Measurements from ENCODE around the gene GHRH. TPM values are rescaled to one million over a fixed set of nuclear protein-coding genes. Genes with fewer than 3 reads are reported as not detected.

Gene GHRH
- total RNA-seq, 4 donors from 2014 or later: not detected

DNA sequence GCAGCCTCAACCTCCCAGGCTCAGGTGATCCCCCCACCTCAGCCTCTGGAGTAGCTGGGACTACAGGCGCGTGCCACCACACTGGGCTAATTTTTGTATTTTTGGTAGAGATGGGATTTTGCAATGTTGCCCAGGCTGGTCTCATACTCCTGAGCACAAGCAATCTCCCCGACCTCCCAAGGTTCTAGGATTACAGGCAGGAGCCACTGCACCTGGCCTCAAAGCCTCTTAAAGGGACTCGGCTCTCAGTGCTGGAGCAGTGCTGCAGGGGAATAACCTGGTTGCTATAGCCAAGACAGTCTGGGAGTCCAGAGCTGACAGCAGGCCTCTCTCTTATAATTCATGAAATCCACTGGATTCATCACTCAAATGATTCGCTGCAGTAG, 17.0 kb downstream of the GHRH start:
- Histone ChIP-seq H3K36me3 (peaks cover 18 to 36% of the 10 kb centered on the region in 2 donors), H3K27ac (no peak overlapping the region), H3K27me3 (no peaks in the 10 kb centered on the region), H3K9me3 (no peaks in the 10 kb centered on the region), H3K4me3 (replicated peaks in 1 of 3) (no peak overlapping the region), H3K4me1 (no peaks in the 10 kb centered on the region)
- intact Hi-C loops (cut with DNase I): no loop called here
- TF ChIP-seq, protein P1, sequence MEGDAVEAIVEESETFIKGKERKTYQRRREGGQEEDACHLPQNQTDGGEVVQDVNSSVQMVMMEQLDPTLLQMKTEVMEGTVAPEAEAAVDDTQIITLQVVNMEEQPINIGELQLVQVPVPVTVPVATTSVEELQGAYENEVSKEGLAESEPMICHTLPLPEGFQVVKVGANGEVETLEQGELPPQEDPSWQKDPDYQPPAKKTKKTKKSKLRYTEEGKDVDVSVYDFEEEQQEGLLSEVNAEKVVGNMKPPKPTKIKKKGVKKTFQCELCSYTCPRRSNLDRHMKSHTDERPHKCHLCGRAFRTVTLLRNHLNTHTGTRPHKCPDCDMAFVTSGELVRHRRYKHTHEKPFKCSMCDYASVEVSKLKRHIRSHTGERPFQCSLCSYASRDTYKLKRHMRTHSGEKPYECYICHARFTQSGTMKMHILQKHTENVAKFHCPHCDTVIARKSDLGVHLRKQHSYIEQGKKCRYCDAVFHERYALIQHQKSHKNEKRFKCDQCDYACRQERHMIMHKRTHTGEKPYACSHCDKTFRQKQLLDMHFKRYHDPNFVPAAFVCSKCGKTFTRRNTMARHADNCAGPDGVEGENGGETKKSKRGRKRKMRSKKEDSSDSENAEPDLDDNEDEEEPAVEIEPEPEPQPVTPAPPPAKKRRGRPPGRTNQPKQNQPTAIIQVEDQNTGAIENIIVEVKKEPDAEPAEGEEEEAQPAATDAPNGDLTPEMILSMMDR (IDR thresholded peaks at IDR 0.05): no peak
- no peak for TF ChIP-seq POLR2A (IDR thresholded peaks at IDR 0.05)
- DNase-seq: no peak
- WGBS, 2 donors: 80% methylated on average over 5 of the region's 5 CpGs

DNA sequence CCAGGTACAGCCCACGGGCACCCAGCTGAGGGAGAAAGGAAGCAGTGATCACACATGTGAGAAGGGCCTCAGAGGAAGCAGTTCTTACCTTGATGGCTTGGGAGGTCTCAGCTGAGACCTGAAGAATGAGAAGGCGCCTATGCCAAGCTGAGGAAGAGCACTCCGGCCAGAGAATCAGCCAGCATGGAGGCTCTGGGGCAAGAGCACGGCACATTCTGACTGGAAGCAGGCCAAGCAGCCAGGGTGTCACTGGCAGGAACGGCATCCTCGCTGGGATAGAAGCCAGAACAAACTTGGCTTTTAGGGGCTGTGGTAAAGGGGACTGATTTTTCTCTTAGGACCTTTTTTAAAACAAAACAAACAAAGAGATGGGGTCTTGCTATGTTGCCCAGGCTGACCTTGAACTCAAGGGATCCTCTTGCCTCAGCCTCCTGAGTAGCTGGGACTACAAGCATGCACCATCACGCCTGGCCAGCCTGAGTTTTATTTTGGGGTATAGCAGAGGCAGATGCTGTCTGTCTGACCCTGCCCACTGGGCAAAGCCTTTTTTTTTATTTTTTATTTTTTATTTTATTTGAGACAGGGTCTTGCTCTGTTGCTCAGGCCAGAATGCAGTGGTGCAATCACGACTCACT, 17.6 kb downstream of the GHRH start:
- H3K4me3 ChIP-seq (replicated peaks in 1 of 3): no peak overlapping the region
- H3K27me3 ChIP-seq: no peaks in the 10 kb centered on the region
- H3K36me3 ChIP-seq: peaks cover 18 to 38% of the 10 kb centered on the region in 2 donors
- WGBS, 2 donors: 54 to 63% methylated on average over 7 to 8 of the region's 8 CpGs
- H3K27ac ChIP-seq: no peak overlapping the region
- TF ChIP-seq, protein P1 (IDR thresholded peaks at IDR 0.05): no peak
- no peak for TF ChIP-seq POLR2A (IDR thresholded peaks at IDR 0.05)
- no peaks in the 10 kb centered on the region for H3K4me1 ChIP-seq
- peak; percentile 7 to 29 for DNase-seq
- no peaks in the 10 kb centered on the region for H3K9me3 ChIP-seq
- intact Hi-C loops (cut with DNase I): no loop called here

DNA sequence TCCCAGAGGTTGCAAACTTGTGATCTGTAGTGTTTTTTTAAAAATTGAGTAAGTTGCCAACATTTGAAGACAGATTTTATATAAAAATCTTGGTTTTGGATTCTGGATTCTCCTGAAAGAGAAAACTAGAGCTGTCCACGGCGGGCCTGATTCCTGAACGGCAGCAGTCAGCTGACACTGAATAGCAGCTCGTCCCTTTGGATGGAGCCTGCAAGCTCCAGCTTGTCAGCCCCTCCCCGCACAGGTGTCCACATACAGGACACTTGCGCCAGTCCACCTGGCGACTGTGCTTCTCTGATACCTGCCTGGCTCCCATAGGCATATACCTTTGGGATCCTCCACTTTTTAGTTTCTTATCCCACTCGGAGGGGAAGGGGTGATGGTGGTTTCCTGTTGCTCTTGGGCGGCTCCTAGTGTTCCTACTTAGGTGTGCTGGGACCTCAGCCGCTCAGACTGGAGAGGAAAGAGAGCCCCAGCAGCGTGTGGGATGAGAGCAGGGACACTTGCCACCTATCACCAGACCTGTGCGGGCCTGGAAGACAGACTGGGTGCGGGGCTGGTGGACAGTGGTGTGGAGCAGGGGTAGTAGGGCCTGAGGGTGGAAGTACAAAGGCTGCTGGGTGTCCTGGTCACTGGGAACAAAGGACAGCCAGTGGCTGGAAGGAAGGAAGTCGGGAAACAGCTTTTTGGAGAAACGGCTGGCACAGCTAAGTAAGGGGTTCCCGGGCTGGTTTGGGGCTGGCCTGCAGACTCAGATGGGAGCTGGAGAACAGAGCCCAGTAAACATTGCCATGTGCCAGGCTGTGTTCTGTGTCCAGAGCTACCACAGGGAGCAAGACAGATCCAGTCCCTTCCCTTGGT, 18.3 kb downstream of the GHRH start:
- Histone ChIP-seq H3K36me3 (peaks cover 19 to 42% of the 10 kb centered on the region in 2 donors), H3K27me3 (no peaks in the 10 kb centered on the region), H3K4me1 (no peaks in the 10 kb centered on the region), H3K27ac (no peak overlapping the region), H3K9me3 (no peaks in the 10 kb centered on the region), H3K4me3 (replicated peaks in 1 of 3) (no peak overlapping the region)
- DNase-seq: no peak
- WGBS, 2 donors: 88 to 93% methylated on average over 15 to 16 of the region's 16 CpGs
- TF ChIP-seq POLR2A (IDR thresholded peaks at IDR 0.05): no peak
- TF ChIP-seq, protein P1 (IDR thresholded peaks at IDR 0.05): no peak
- intact Hi-C loops (cut with DNase I): no loop called here

DNA sequence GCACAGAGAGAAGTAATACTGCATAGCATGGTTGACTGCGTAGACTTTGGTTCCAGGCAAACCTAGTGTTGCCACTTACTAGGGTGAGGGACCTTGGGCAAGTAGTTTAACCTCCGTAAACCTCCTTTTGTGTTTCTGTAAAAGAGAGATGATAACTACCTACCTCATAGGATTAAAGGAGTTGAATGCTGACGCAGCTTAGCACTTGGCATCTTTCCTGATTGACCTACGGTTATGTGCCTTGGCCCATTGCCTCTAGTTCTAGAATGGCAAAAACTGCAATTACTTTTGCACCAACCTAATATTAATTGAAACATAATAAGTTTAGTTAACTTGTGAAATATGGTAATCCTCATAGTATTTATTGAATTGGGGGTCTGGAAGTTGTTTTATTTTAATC, 19.1 kb downstream of the GHRH start:
- intact Hi-C loops (cut with DNase I): no loop called here
- 81 to 89% methylated on average over 4 of the region's 4 CpGs for WGBS, 2 donors
- no peak overlapping the region for H3K4me3 ChIP-seq (replicated peaks in 1 of 3)
- peaks cover 26 to 50% of the 10 kb centered on the region in 2 donors for H3K36me3 ChIP-seq
- H3K27ac ChIP-seq: no peak overlapping the region
- no peak for TF ChIP-seq POLR2A (IDR thresholded peaks at IDR 0.05)
- TF ChIP-seq, protein P1 (IDR thresholded peaks at IDR 0.05): no peak
- no peaks in the 10 kb centered on the region for H3K4me1 ChIP-seq
- H3K27me3 ChIP-seq: no peaks in the 10 kb centered on the region
- DNase-seq: no peak
- H3K9me3 ChIP-seq: no peaks in the 10 kb centered on the region

Measured in thyroid gland (tissue), 4 donors.